Progenitor cell of endocrine pancreas (in vitro differentiated cells): Measurements from ENCODE around the gene NUDT8. TPM values are rescaled to one million over a fixed set of nuclear protein-coding genes. Genes with fewer than 3 reads are reported as not detected.

ENCODE experiments used
- DNase-seq: peaks from one replicate; pipeline ENCODE4 v3.0.0; 2021; ENCODE audit warnings: low spot score; ENCODE audit not compliant: unreplicated experiment
- H3K27ac Mint-ChIP-seq: 2 replicates; pipeline ENCODE4 v1.8.0; 2021; ENCODE audit warnings: mild to moderate bottlenecking, moderate library complexity, mixed read lengths
- H3K27me3 Mint-ChIP-seq: 2 replicates; pipeline ENCODE4 v1.8.0; 2021; ENCODE audit warnings: mixed read lengths
- H3K36me3 Mint-ChIP-seq: 2 replicates; pipeline ENCODE4 v1.8.0; 2022; ENCODE audit warnings: mixed read lengths; ENCODE audit not compliant: insufficient read depth
- H3K4me1 Mint-ChIP-seq: 2 replicates; pipeline ENCODE4 v1.8.0; 2021; ENCODE audit warnings: low read depth, mixed read lengths
- H3K4me3 Mint-ChIP-seq: 2 replicates; pipeline ENCODE4 v1.8.0; 2021; ENCODE audit warnings: low read depth, mild to moderate bottlenecking, moderate library complexity, mixed read lengths
- H3K9me3 Mint-ChIP-seq: 2 replicates; pipeline ENCODE4 v1.8.0; 2021; ENCODE audit warnings: low read depth, mixed read lengths
- total RNA-seq: library from RNA; stranded (reverse); gene quantifications from 2 replicates; pipeline ENCODE4 v1.2.1, GENCODE V29; 2021
- TF ChIP-seq, protein P1 (sequence below): fragments of 200-600 bp; sonication (generic); IDR thresholded peaks from one replicate; pipeline ENCODE4 v1.5.0; 2021; ENCODE audit warnings: antibody characterized with exemption, mild to moderate bottlenecking; ENCODE audit not compliant: unreplicated experiment

NUDT8 gene
- total RNA-seq, 1 donor from 2014 or later: 5.1 TPM

- TF ChIP-seq, protein P1, sequence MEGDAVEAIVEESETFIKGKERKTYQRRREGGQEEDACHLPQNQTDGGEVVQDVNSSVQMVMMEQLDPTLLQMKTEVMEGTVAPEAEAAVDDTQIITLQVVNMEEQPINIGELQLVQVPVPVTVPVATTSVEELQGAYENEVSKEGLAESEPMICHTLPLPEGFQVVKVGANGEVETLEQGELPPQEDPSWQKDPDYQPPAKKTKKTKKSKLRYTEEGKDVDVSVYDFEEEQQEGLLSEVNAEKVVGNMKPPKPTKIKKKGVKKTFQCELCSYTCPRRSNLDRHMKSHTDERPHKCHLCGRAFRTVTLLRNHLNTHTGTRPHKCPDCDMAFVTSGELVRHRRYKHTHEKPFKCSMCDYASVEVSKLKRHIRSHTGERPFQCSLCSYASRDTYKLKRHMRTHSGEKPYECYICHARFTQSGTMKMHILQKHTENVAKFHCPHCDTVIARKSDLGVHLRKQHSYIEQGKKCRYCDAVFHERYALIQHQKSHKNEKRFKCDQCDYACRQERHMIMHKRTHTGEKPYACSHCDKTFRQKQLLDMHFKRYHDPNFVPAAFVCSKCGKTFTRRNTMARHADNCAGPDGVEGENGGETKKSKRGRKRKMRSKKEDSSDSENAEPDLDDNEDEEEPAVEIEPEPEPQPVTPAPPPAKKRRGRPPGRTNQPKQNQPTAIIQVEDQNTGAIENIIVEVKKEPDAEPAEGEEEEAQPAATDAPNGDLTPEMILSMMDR: no peak
- DNase-seq: no peak
- Mint-ChIP-seq H3K4me1 (peaks cover 16% of the 10 kb centered on the region), H3K27ac (no peak overlapping the region), H3K36me3 (no peaks in the 10 kb centered on the region), H3K27me3 (no peaks in the 10 kb centered on the region), H3K9me3 (peaks cover under 1% of the 10 kb centered on the region), H3K4me3 (no peak overlapping the region)
These were observed 41.4 kb upstream of the NUDT8 start for GRCh38 chr11:67671211-67671520.

- DNase-seq: no peak
- no peaks in the 10 kb centered on the region for H3K9me3 Mint-ChIP-seq
- H3K27ac Mint-ChIP-seq: no peak overlapping the region
- no peaks in the 10 kb centered on the region for H3K36me3 Mint-ChIP-seq
- TF ChIP-seq, protein P1: no peak
- H3K27me3 Mint-ChIP-seq: no peaks in the 10 kb centered on the region
- peaks cover 16% of the 10 kb centered on the region for H3K4me1 Mint-ChIP-seq
- no peak overlapping the region for H3K4me3 Mint-ChIP-seq
These were observed 40.8 kb upstream of the NUDT8 start for GRCh38 chr11:67670316-67671210.

DNA sequence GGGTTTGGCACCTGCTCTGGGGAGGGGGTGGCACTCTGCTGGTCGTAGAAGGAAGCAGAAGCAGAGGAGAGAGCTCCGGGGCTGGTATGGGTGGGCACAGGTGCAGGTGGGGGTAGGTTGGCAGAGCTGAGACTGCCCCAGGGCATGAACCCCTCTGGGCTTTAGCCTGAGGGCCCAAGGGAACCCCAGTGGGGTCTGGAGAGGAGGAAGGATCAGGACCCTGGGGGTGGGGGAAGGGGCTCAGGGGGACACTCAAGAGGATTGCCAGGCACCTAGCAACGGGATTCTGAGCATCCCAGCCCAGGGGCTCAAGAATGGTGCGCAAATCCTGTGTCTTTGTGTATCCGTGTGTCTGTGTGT lies 38.4 kb upstream of the NUDT8 start:
- TF ChIP-seq, protein P1: no peak
- Mint-ChIP-seq H3K36me3 (no peaks in the 10 kb centered on the region), H3K9me3 (no peaks in the 10 kb centered on the region), H3K27ac (no peak overlapping the region), H3K27me3 (no peaks in the 10 kb centered on the region), H3K4me1 (no peaks in the 10 kb centered on the region), H3K4me3 (no peak overlapping the region)
- DNase-seq: no peak

- no peak for DNase-seq
- Mint-ChIP-seq H3K9me3 (no peaks in the 10 kb centered on the region), H3K4me3 (no peak overlapping the region), H3K4me1 (no peaks in the 10 kb centered on the region), H3K36me3 (no peaks in the 10 kb centered on the region), H3K27ac (no peak overlapping the region), H3K27me3 (no peaks in the 10 kb centered on the region)
- TF ChIP-seq, protein P1: no peak
These were observed 37.9 kb upstream of the NUDT8 start for GRCh38 chr11:67667490-67668191.

GRCh38 chr11:67666676-67667489 lies 37.1 kb upstream of the NUDT8 start:
- H3K4me3 Mint-ChIP-seq: no peak overlapping the region
- TF ChIP-seq, protein P1: no peak
- no peaks in the 10 kb centered on the region for H3K9me3 Mint-ChIP-seq
- no peak overlapping the region for H3K27ac Mint-ChIP-seq
- H3K27me3 Mint-ChIP-seq: no peaks in the 10 kb centered on the region
- no peak for DNase-seq
- H3K36me3 Mint-ChIP-seq: no peaks in the 10 kb centered on the region
- H3K4me1 Mint-ChIP-seq: no peaks in the 10 kb centered on the region
